Endothelial cell of umbilical vein (primary cell): ENCODE data around the gene TUT1. TPM values are rescaled to one million over a fixed set of nuclear protein-coding genes. Genes with fewer than 3 reads are reported as not detected.

ENCODE experiments used
- BruUV-seq: library from RNA; stranded (reverse); fragments of 400-500 nt; replicated peaks from 2 replicates; lab custom pipeline; 2021; lab: Mats Ljungman, UMichigan
- CTCF ChIA-PET: fragments of 300-600, 350-600 bp; sonication (Branson Sonifier 250); formaldehyde crosslinking; loops from one replicate; lab custom pipeline; 2021; ENCODE audit warnings: antibody characterized with exemption, inconsistent platforms; lab: Charles Lee
- POLR2A ChIA-PET: fragments of 300-600, 350-600 bp; sonication (Branson Sonifier 250); formaldehyde crosslinking; loops from one replicate; lab custom pipeline; 2021; ENCODE audit warnings: antibody characterized with exemption, inconsistent platforms; lab: Charles Lee
- DNase-seq: peaks from one replicate; pipeline ENCODE4 v3.0.0-alpha.2; 2011; ENCODE audit warnings: low read depth, low spot score
- FAIRE-seq: peaks from 2 replicates; lab custom pipeline; 2011; peaks lifted over from hg19 to GRCh38; lab: Jason Lieb, UNC
- H2AFZ ChIP-seq: 2 replicates; pipeline ENCODE4 v1.6.0; 2012; ENCODE audit warnings: low read depth, low read length, control low read depth, inconsistent platforms
- H3K27ac ChIP-seq: 2 replicates; pipeline ENCODE4 v1.5.1; 2011; ENCODE audit warnings: low read depth, mild to moderate bottlenecking, control low read depth, low read length, moderate library complexity; ENCODE audit not compliant: insufficient read depth
- H3K27me3 ChIP-seq, 2 experiments: 2 replicates each; pipeline versions ENCODE4 v1.6.0 to v1.6.1; 2011; ENCODE audit warnings: low read length in 2 of 2, mixed read lengths in 1 of 2; ENCODE audit not compliant: control insufficient read depth in 2 of 2, insufficient read depth in 2 of 2
- H3K36me3 ChIP-seq, 2 experiments: 2 replicates in 1 of 2; 3 replicates in 1 of 2; pipeline ENCODE4 v1.5.1; 2011; ENCODE audit warnings: low read length in 2 of 2, mild to moderate bottlenecking in 1 of 2, moderate library complexity in 1 of 2; ENCODE audit not compliant: control insufficient read depth in 2 of 2, insufficient read depth in 2 of 2; ENCODE audit errors: extremely low read depth in 1 of 2
- H3K4me1 ChIP-seq: 3 replicates; pipeline ENCODE4 v1.5.1; 2011; ENCODE audit warnings: mild to moderate bottlenecking, low read length; ENCODE audit not compliant: control insufficient read depth, insufficient read depth; ENCODE audit errors: extremely low read depth
- H3K4me2 ChIP-seq: 2 replicates; pipeline ENCODE4 v1.6.1; 2011; ENCODE audit warnings: low read length, control low read depth, mixed read lengths; ENCODE audit not compliant: insufficient read depth
- H3K4me3 ChIP-seq, 3 experiments: fragments of 200-600 bp in 1 of 3; sonication (generic), shearing (Covaris generic) in 1 of 3; replicated peaks in 1 of 3; 2 replicates each; pipeline ENCODE4 v1.5.1; 2011 to 2016; ENCODE audit warnings: control low read depth in 3 of 3, low read length in 3 of 3, mild to moderate bottlenecking in 2 of 3, inconsistent platforms in 1 of 3, low read depth in 1 of 3, moderate library complexity in 1 of 3; ENCODE audit not compliant: insufficient read depth in 1 of 3
- H3K79me2 ChIP-seq: 2 replicates; pipeline ENCODE4 v1.6.0; 2012; ENCODE audit warnings: low read length, inconsistent platforms; ENCODE audit not compliant: control insufficient read depth, insufficient read depth
- H3K9ac ChIP-seq: replicated peaks from 2 replicates; pipeline ENCODE3; 2011; ENCODE audit warnings: low read length, control low read depth; ENCODE audit not compliant: insufficient read depth; ENCODE audit errors: extremely low read depth
- H3K9me1 ChIP-seq: replicated peaks from 3 replicates; pipeline ENCODE4 v1.6.0; 2011; ENCODE audit warnings: mild to moderate bottlenecking, low read length; ENCODE audit not compliant: control insufficient read depth, insufficient read depth; ENCODE audit errors: extremely low read depth
- H3K9me3 ChIP-seq: replicated peaks from 2 replicates; pipeline ENCODE4 v1.5.1; 2012; ENCODE audit warnings: low read length, inconsistent platforms; ENCODE audit not compliant: control insufficient read depth, insufficient read depth
- H4K20me1 ChIP-seq: replicated peaks from 2 replicates; pipeline ENCODE3; 2011; ENCODE audit warnings: mild to moderate bottlenecking, low read length; ENCODE audit not compliant: control insufficient read depth, insufficient read depth; ENCODE audit errors: extremely low read depth
- EZH2 ChIP-seq: IDR thresholded peaks from 2 replicates; pipeline ENCODE4 v1.6.1; 2012; ENCODE audit warnings: borderline replicate concordance, low read depth, mild to moderate bottlenecking, moderate library complexity, low read length, inconsistent platforms; ENCODE audit not compliant: severe bottlenecking
- FOS ChIP-seq: IDR thresholded peaks from 2 replicates; pipeline ENCODE4 v1.6.1; 2011; ENCODE audit warnings: mild to moderate bottlenecking, low read length, moderate library complexity, borderline replicate concordance; ENCODE audit not compliant: insufficient read depth
- GATA2 ChIP-seq: IDR thresholded peaks from 2 replicates; pipeline ENCODE4 v1.7.0; 2011; ENCODE audit warnings: low read depth, mild to moderate bottlenecking, moderate library complexity, mixed read lengths, low read length; ENCODE audit not compliant: insufficient read length, insufficient read depth
- JUN ChIP-seq: IDR thresholded peaks from 2 replicates; pipeline ENCODE4 v1.6.1; 2011; ENCODE audit warnings: borderline replicate concordance, low read depth; ENCODE audit not compliant: insufficient read length, insufficient read depth
- MYC ChIP-seq: IDR thresholded peaks from one replicate; pipeline ENCODE4 v1.6.1; 2011; ENCODE audit warnings: mild to moderate bottlenecking, low read depth, low read length
- POLR2A ChIP-seq: IDR thresholded peaks from 2 replicates; pipeline ENCODE4 v1.6.1; 2012; ENCODE audit warnings: low read depth, mild to moderate bottlenecking, control low read depth, low read length
- POLR2AphosphoS5 ChIP-seq: IDR thresholded peaks from 2 replicates; pipeline ENCODE4 v1.6.1; 2012; ENCODE audit warnings: low read depth, mild to moderate bottlenecking, control low read depth, low read length, moderate library complexity; ENCODE audit not compliant: insufficient read depth
- dilution Hi-C: fragments of 300-500 bp; cut with MboI; formaldehyde crosslinking; loops from one replicate; pipeline ENCODE4 v1.15.0; 2019; ENCODE audit warnings: low sequenced_read_pairs; ENCODE audit not compliant: extremely low pct_ligation_motif_present
- intact Hi-C: fragments of 100-400 bp; cut with micrococcal nuclease; formaldehyde crosslinking; loops from one replicate; pipeline ENCODE4 v1.10.0; 2022
- polyA plus RNA-seq, 4 experiments: library from polyadenylated mRNA; depleted of rRNA in 3 of 4; stranded (reverse) in 3 of 4; unstranded in 1 of 4; fragments of >200 nt; gene quantifications; 2 replicates each; pipeline versions ENCODE4 v1.2.1 to v1.2.3, GENCODE V29; 2011 to 2012; ENCODE audit warnings: missing spikeins in 1 of 4
- total RNA-seq: library from RNA; stranded (reverse); gene quantifications from 2 replicates; pipeline ENCODE4 v1.2.3, GENCODE V29; 2021
- TF ChIP-seq, protein P1 (sequence below), 2 donors: IDR thresholded peaks; 1 replicate in 1 of 2; 2 replicates in 1 of 2; pipeline ENCODE4 v1.5.1; 2011; ENCODE audit warnings: low read length in 2 of 2, mild to moderate bottlenecking in 2 of 2, moderate library complexity in 2 of 2, control low read depth in 1 of 2, inconsistent platforms in 1 of 2, low read depth in 1 of 2; ENCODE audit not compliant: insufficient read depth in 1 of 2; ENCODE audit errors: extremely low read depth in 1 of 2
- TF ChIP-seq, protein P2 (sequence below): IDR thresholded peaks from 2 replicates; pipeline ENCODE4 v1.6.1; 2011; ENCODE audit not compliant: insufficient read depth, insufficient read length

TUT1 gene
- total and polyA plus RNA-seq, 2 donors (not counting 3 experiments of a cell fraction or from before 2014, with no cell fraction given), result 12.7 to 16.9 TPM

DNA sequence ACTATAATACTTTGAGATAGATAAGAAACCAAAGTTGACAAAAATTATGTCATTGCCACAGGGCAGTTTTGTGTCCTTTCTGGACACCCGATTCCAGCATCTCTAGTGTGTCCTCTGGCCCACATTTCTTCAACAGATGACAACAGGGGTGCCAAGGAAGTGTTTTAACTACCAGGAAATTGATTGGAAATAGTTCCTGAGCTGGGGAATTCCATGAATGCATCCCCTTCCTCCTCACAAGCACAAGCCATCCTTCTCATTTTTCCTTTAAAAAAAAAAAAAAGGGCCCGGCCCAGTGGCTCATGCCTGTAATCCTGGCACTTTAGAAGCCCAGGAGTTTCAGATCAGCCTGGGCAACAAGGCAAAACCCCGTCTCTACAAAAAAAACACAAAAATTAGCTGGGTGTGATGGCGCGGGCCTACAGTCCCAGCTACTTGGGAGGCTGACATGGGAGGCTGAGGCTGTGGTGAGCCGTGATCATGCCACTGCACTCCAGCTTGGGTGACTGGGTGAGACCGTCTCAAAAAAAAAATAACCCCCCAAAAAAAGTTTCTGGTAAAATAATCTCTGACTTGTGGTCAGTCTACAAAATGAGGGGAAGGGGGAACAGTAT lies 31.3 kb upstream of the TUT1 start:
- H2AFZ ChIP-seq, result peak overlapping the region; percentile 41

More for the DNA sequence above, 31.3 kb upstream of the TUT1 start:
- peaks cover 8 to 23% of the 10 kb centered on the region in 2 experiments for H3K36me3 ChIP-seq
- no peaks in the 10 kb centered on the region for H3K27me3 ChIP-seq
- TF ChIP-seq, protein P1, sequence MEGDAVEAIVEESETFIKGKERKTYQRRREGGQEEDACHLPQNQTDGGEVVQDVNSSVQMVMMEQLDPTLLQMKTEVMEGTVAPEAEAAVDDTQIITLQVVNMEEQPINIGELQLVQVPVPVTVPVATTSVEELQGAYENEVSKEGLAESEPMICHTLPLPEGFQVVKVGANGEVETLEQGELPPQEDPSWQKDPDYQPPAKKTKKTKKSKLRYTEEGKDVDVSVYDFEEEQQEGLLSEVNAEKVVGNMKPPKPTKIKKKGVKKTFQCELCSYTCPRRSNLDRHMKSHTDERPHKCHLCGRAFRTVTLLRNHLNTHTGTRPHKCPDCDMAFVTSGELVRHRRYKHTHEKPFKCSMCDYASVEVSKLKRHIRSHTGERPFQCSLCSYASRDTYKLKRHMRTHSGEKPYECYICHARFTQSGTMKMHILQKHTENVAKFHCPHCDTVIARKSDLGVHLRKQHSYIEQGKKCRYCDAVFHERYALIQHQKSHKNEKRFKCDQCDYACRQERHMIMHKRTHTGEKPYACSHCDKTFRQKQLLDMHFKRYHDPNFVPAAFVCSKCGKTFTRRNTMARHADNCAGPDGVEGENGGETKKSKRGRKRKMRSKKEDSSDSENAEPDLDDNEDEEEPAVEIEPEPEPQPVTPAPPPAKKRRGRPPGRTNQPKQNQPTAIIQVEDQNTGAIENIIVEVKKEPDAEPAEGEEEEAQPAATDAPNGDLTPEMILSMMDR (IDR thresholded peaks at IDR 0.05; ENCODE audit: extremely low read depth in 1 of 2, insufficient read depth in 1 of 2, low read depth in 1 of 2, low read length in 2 of 2), result no peak
- TF ChIP-seq JUN (no peak), MYC (no peak), POLR2AphosphoS5 (no peak), POLR2A (no peak), GATA2 (no peak), EZH2 (no peak), FOS (no peak)
- TF ChIP-seq, protein P2, sequence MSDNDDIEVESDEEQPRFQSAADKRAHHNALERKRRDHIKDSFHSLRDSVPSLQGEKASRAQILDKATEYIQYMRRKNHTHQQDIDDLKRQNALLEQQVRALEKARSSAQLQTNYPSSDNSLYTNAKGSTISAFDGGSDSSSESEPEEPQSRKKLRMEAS, result no peak
- BruUV-seq, result TSS peak; percentile 97
- DNase-seq, result no peak
- no peaks in the 10 kb centered on the region for H3K9me3 ChIP-seq
- no peaks in the 10 kb centered on the region for H4K20me1 ChIP-seq
- H3K27ac ChIP-seq, result peak overlapping the region; percentile 88
- no peak overlapping the region for H3K4me3 ChIP-seq
- peaks cover 6% of the 10 kb centered on the region for H3K79me2 ChIP-seq
- H3K9ac ChIP-seq, result peak overlapping the region; percentile 65
- dilution Hi-C loops (no loop called here), intact Hi-C loops (loop anchor here (1.0 to 2.0 kb wide), 2 partner anchors 24 to 32 kb away; partner anchors contain the start of genes GANAB and TUT1)
- FAIRE-seq, result no peak
- ChIA-PET POLR2A (interaction anchor here (1.1 to 3.1 kb wide), 3 partner anchors 21 to 42 kb away, joined by 5 to 14 read pairs (median 8); partner anchors contain the start of genes C11orf98, CSKMT, MTA2 and TUT1), CTCF (interaction anchor here (0.5 to 2.2 kb wide), 6 partner anchors 10 to 228 kb away, joined by 3 to 30 read pairs (median 6); partner anchors contain the start of genes EML3, ROM1 and TUT1)
- peaks cover 15% of the 10 kb centered on the region for H3K4me1 ChIP-seq
- H3K9me1 ChIP-seq, result no peaks in the 10 kb centered on the region
- peak overlapping the region; percentile 18 for H3K4me2 ChIP-seq
